ENCODE data around the gene MS4A4E.
"Not testable (repeated sequence)": the region's sequence is repeated elsewhere in the genome, so short reads cannot be mapped to it uniquely, and the experiment has no call there.

MS4A4E gene

DNA sequence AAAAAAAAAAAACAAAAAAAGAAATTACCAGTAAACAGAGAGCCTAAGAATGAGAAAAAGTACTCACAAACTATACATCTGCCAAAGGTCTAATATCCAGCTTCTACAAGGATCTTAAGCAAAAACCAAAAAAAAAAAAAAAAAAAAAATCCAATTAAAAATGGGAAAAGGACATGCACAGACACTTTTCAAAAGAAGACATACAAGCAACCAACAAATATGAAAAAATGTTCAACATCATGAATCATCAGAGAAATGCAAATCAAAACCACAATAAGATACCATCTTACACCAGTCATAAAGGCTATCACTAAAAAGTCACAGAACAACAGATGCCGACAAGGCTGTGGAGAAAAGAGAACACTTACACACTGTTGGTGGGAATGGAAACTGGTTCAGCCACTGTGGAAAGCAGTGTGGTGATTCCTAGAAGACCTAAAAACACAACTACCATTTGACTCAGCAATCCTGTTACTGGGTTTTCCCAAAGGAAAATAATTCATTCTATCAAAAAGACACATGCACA is 78.3 kb downstream of the MS4A4E start:
- DNase-seq (ENCODE audit: low read depth in 2 of 2) = no peak
- H3K4me3 ChIP-seq (replicated peaks in 1 of 2; ENCODE audit: low read depth in 2 of 2, low read length in 2 of 2) = no peak overlapping the region
- TF ChIP-seq, protein P1, sequence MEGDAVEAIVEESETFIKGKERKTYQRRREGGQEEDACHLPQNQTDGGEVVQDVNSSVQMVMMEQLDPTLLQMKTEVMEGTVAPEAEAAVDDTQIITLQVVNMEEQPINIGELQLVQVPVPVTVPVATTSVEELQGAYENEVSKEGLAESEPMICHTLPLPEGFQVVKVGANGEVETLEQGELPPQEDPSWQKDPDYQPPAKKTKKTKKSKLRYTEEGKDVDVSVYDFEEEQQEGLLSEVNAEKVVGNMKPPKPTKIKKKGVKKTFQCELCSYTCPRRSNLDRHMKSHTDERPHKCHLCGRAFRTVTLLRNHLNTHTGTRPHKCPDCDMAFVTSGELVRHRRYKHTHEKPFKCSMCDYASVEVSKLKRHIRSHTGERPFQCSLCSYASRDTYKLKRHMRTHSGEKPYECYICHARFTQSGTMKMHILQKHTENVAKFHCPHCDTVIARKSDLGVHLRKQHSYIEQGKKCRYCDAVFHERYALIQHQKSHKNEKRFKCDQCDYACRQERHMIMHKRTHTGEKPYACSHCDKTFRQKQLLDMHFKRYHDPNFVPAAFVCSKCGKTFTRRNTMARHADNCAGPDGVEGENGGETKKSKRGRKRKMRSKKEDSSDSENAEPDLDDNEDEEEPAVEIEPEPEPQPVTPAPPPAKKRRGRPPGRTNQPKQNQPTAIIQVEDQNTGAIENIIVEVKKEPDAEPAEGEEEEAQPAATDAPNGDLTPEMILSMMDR (IDR thresholded peaks at IDR 0.05; ENCODE audit: low read depth, low read length) = no peak

DNA sequence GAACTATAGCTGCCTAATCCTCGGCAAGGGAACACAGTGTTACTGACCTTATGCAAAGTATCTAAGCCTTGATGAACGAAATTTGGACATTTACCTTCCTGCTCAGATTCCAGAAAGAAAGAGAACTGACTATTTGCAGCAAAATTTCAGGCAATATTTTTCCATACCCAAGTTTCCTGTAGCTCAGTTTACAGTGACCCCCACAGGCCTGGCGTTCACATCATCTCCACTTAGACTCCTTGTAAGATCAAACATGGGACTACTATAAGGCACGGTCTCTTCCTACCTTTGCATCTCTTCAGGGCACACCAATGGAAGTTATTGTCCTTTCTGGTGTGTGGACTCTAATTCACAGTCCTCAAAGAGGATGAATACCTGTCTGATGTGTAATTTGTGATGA is 81.2 kb downstream of the MS4A4E start:
- no peak for DNase-seq (ENCODE audit: low read depth in 2 of 2)
- H3K4me3 ChIP-seq (replicated peaks in 1 of 2; ENCODE audit: low read depth in 2 of 2, low read length in 2 of 2) = no peak overlapping the region
- TF ChIP-seq, protein P1 (IDR thresholded peaks at IDR 0.05; ENCODE audit: low read depth, low read length) = no peak

DNA sequence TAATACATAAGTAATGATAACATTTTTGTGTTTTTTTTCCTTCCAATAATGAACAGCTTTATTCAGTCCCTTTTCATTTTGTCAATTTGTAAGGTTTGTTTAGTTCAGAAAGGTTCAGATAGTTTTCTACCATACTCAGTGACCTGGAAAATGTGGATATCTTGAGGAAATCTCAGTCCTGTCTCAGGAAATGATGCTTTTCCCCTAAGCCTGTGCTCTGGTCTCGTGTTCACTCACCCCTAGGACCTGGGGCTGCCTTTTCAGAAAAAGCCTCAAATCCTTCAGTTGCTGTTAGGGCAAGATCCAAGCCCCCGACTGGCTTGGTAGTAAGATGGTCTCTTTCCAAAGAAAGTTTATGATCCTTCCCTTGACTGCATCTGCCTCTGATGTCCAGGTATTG is 81.8 kb downstream of the MS4A4E start:
- TF ChIP-seq, protein P1 (IDR thresholded peaks at IDR 0.05; ENCODE audit: low read depth, low read length) = no peak
- DNase-seq (ENCODE audit: low read depth in 2 of 2) = no peak
- no peak overlapping the region for H3K4me3 ChIP-seq (replicated peaks in 1 of 2; ENCODE audit: low read depth in 2 of 2, low read length in 2 of 2)

DNA sequence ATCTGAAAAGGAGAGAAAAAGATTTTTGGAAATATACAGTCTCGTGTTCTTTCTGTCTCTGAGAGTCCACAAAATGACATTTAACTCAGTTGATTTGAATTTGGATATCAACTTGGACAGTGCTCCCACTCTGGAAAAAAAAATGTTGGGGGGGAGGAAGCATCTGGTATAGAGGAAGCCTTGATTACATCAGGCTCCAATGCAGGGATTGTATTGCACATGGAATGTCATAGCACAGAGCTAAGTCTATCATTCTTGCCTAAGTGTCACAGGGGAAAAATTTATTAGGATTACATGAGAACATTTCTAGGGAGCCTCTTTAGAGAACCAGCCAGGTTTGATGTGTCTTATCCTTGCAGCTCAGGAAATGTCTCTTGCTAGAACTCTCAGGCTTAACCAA is 83.1 kb downstream of the MS4A4E start:
- TF ChIP-seq, protein P1 (IDR thresholded peaks at IDR 0.05; ENCODE audit: low read depth, low read length) = no peak
- no peak for DNase-seq (ENCODE audit: low read depth in 2 of 2)
- no peak overlapping the region for H3K4me3 ChIP-seq (replicated peaks in 1 of 2; ENCODE audit: low read depth in 2 of 2, low read length in 2 of 2)

- TF ChIP-seq, protein P1 (IDR thresholded peaks at IDR 0.05; ENCODE audit: low read depth, low read length) = no peak
- no peak overlapping the region for H3K4me3 ChIP-seq (replicated peaks in 1 of 2; ENCODE audit: low read depth in 2 of 2, low read length in 2 of 2)
- no peak for DNase-seq (ENCODE audit: low read depth in 2 of 2)
Observed at GRCh38 chr11:60159284-60159683, 83.7 kb downstream of the MS4A4E start.

DNA sequence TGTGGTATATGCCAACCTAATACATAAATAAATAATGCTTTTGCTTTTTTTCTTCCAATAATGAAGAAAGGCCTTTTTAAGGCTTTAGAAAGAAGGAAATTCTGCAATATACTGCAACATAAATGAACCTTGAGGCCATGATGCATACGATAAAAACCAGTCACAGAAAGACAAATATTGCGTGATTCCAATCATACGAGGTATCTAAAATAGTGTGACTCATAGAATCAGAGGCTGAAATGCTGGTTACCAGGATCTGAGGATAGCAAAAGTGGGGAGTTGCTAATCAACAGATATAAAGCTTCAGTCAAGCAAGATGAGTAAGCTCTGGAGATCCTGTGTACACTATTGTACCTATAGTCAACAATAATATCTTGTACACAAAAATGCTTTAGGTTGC is 84.3 kb downstream of the MS4A4E start:
- H3K4me3 ChIP-seq (replicated peaks in 1 of 2; ENCODE audit: low read depth in 2 of 2, low read length in 2 of 2) = no peak overlapping the region
- DNase-seq (ENCODE audit: low read depth in 2 of 2) = no peak
- TF ChIP-seq, protein P1 (IDR thresholded peaks at IDR 0.05; ENCODE audit: low read depth, low read length) = no peak

GRCh38 chr11:60155931-60156330 is 87.0 kb downstream of the MS4A4E start:
- H3K4me3 ChIP-seq (replicated peaks in 1 of 2; ENCODE audit: low read depth in 2 of 2, low read length in 2 of 2) = no peak overlapping the region
- DNase-seq (ENCODE audit: low read depth in 2 of 2) = no peak
- TF ChIP-seq, protein P1 (IDR thresholded peaks at IDR 0.05; ENCODE audit: low read depth, low read length) = no peak

DNA sequence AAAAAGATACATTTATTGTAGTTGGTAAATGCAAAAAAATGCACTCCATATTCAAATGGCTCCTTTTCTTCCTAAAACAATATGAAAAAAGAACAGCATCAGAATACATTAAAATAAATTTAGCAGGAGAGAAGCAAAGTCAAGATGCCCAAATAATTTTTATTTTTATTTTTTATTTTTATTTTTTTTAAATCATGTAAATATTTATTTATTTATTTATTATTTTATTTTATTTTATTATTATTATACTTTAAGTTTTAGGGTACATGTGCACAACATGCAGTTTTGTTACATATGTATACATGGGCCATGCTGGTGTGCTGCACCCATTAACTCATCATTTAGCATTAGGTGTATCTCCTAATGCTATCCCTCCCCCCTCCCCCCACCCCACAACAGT is 90.2 kb downstream of the MS4A4E start:
- H3K4me3 ChIP-seq (replicated peaks in 1 of 2; ENCODE audit: low read depth in 2 of 2, low read length in 2 of 2); DNase-seq (ENCODE audit: low read depth in 2 of 2): not testable (repeated sequence)

Data from cardiac fibroblast (primary cell).